CD4-positive, CD25-positive, alpha-beta regulatory T cell (primary cell): ENCODE data around the gene GREB1. TPM values are rescaled to one million over a fixed set of nuclear protein-coding genes. Genes with fewer than 3 reads are reported as not detected.

ENCODE experiments used
- ATAC-seq, 2 donors: fragments of 150-1000 bp; cut with Tn5 transposase; one replicate each; pipeline ENCODE4 v1.10.0; 2021; ENCODE audit warnings: low read depth in 2 of 2, moderate number of reproducible peaks in 2 of 2, moderate library complexity in 1 of 2
- DNase-seq, 3 donors: peaks; one replicate each; pipeline versions ENCODE4 v3.0.0 to v3.0.0-alpha.2; 2012 to 2022; ENCODE audit warnings: mixed read lengths in 1 of 3
- H3K27ac ChIP-seq: one replicate; pipeline ENCODE4 v1.7.0; 2013; ENCODE audit warnings: mild to moderate bottlenecking, low read length; ENCODE audit not compliant: insufficient read depth, poor library complexity, severe bottlenecking
- H3K27me3 ChIP-seq: one replicate; pipeline ENCODE4 v1.7.0; 2013; ENCODE audit warnings: low read length; ENCODE audit not compliant: control insufficient read depth, insufficient read depth
- H3K36me3 ChIP-seq: one replicate; pipeline ENCODE4 v1.7.0; 2013; ENCODE audit warnings: mild to moderate bottlenecking, low read length, moderate library complexity; ENCODE audit not compliant: control insufficient read depth, insufficient read depth
- H3K4me1 ChIP-seq: 2 replicates; pipeline ENCODE4 v1.7.0; 2013; ENCODE audit warnings: mild to moderate bottlenecking, low read length; ENCODE audit not compliant: insufficient read depth, control insufficient read depth, poor library complexity, severe bottlenecking
- H3K4me3 ChIP-seq: one replicate; pipeline ENCODE4 v1.7.0; 2013; ENCODE audit warnings: low read depth, mild to moderate bottlenecking, low read length, moderate library complexity
- H3K9me3 ChIP-seq, 2 experiments: 1 replicate in 1 of 2; 2 replicates in 1 of 2; pipeline ENCODE4 v1.7.0; 2013; ENCODE audit warnings: low read length in 2 of 2, mild to moderate bottlenecking in 1 of 2, moderate library complexity in 1 of 2; ENCODE audit not compliant: control insufficient read depth in 2 of 2
- H3K27ac Mint-ChIP-seq, 3 donors: one replicate each; pipeline ENCODE4 v1.8.0; 2020 to 2022; ENCODE audit warnings: mild to moderate bottlenecking in 3 of 3, mixed read lengths in 3 of 3, moderate library complexity in 2 of 3
- H3K27me3 Mint-ChIP-seq: one replicate; pipeline ENCODE4 v1.8.0; 2022; ENCODE audit warnings: mild to moderate bottlenecking, mixed read lengths
- H3K36me3 Mint-ChIP-seq: one replicate; pipeline ENCODE4 v1.8.0; 2020; ENCODE audit warnings: mixed read lengths
- H3K4me1 Mint-ChIP-seq, 4 donors: one replicate each; pipeline ENCODE4 v1.8.0; 2020 to 2022; ENCODE audit warnings: mixed read lengths in 4 of 4, mild to moderate bottlenecking in 1 of 4
- H3K4me3 Mint-ChIP-seq, 4 donors: one replicate each; pipeline ENCODE4 v1.8.0; 2020 to 2022; ENCODE audit warnings: mild to moderate bottlenecking in 4 of 4, mixed read lengths in 4 of 4, moderate library complexity in 3 of 4
- H3K9me3 Mint-ChIP-seq, 7 donors: one replicate each; pipeline ENCODE4 v1.8.0; 2020 to 2022; ENCODE audit warnings: mixed read lengths in 7 of 7, mild to moderate bottlenecking in 3 of 7, moderate library complexity in 2 of 7
- polyA plus RNA-seq, 4 donors: library from polyadenylated mRNA; unstranded; fragments of 300-500 nt; fragmentation: Illumina TruSeq; gene quantifications; one replicate each; pipeline ENCODE4 v1.2.3, GENCODE V29; 2021
- total RNA-seq: library from RNA; stranded (reverse); gene quantifications from one replicate; pipeline ENCODE4 v1.2.3, GENCODE V29; 2022

Gene GREB1
- total and polyA plus RNA-seq, 5 donors from 2014 or later: 0.11 to 0.35 (median 0.15) TPM; not detected in 2

- H3K27me3 Mint-ChIP-seq: no peaks in the 10 kb centered on the region
- H3K27ac ChIP-seq: no peak overlapping the region
- H3K4me1 ChIP-seq: no peaks in the 10 kb centered on the region
- H3K36me3 Mint-ChIP-seq: no peaks in the 10 kb centered on the region
- H3K27me3 ChIP-seq: no peaks in the 10 kb centered on the region
- no peak overlapping the region for H3K27ac Mint-ChIP-seq
- H3K4me3 Mint-ChIP-seq: no peak overlapping the region
- no peak overlapping the region for H3K4me3 ChIP-seq
- no peak for DNase-seq
- ATAC-seq: no peak
- H3K9me3 ChIP-seq: no peaks in the 10 kb centered on the region
- H3K36me3 ChIP-seq: no peaks in the 10 kb centered on the region
- H3K9me3 Mint-ChIP-seq: no peaks in the 10 kb centered on the region
- no peaks in the 10 kb centered on the region for H3K4me1 Mint-ChIP-seq
These were observed 83.1 kb downstream of the GREB1 start for GRCh38 chr2:11616851-11617415.

GRCh38 chr2:11617527-11617926 lies 83.7 kb downstream of the GREB1 start:
- H3K4me1 ChIP-seq: no peaks in the 10 kb centered on the region
- no peak overlapping the region for H3K27ac ChIP-seq
- Mint-ChIP-seq H3K4me3 (no peak overlapping the region), H3K9me3 (no peaks in the 10 kb centered on the region), H3K27ac (no peak overlapping the region), H3K27me3 (no peaks in the 10 kb centered on the region), H3K36me3 (no peaks in the 10 kb centered on the region), H3K4me1 (no peaks in the 10 kb centered on the region)
- no peaks in the 10 kb centered on the region for H3K9me3 ChIP-seq
- no peaks in the 10 kb centered on the region for H3K27me3 ChIP-seq
- H3K36me3 ChIP-seq: no peaks in the 10 kb centered on the region
- ATAC-seq: no peak
- H3K4me3 ChIP-seq: no peak overlapping the region
- no peak for DNase-seq

- H3K4me3 ChIP-seq: no peak overlapping the region
- ATAC-seq (no peak), DNase-seq (no peak)
- no peak overlapping the region for H3K27ac ChIP-seq
- no peaks in the 10 kb centered on the region for H3K36me3 ChIP-seq
- H3K4me1 ChIP-seq: no peaks in the 10 kb centered on the region
- no peaks in the 10 kb centered on the region for H3K9me3 ChIP-seq
- H3K27me3 ChIP-seq: no peaks in the 10 kb centered on the region
- no peak overlapping the region for H3K4me3 Mint-ChIP-seq
- no peaks in the 10 kb centered on the region for H3K27me3 Mint-ChIP-seq
- H3K4me1 Mint-ChIP-seq: no peaks in the 10 kb centered on the region
- H3K27ac Mint-ChIP-seq: no peak overlapping the region
- no peaks in the 10 kb centered on the region for H3K36me3 Mint-ChIP-seq
- H3K9me3 Mint-ChIP-seq: no peaks in the 10 kb centered on the region
These were observed 84.3 kb downstream of the GREB1 start for GRCh38 chr2:11617984-11618707.

GRCh38 chr2:11618708-11619062 lies 84.8 kb downstream of the GREB1 start:
- Histone ChIP-seq H3K9me3 (no peaks in the 10 kb centered on the region), H3K4me1 (no peaks in the 10 kb centered on the region), H3K4me3 (no peak overlapping the region), H3K27ac (no peak overlapping the region), H3K27me3 (no peaks in the 10 kb centered on the region), H3K36me3 (no peaks in the 10 kb centered on the region)
- H3K4me1 Mint-ChIP-seq: no peaks in the 10 kb centered on the region
- no peak overlapping the region for H3K4me3 Mint-ChIP-seq
- no peaks in the 10 kb centered on the region for H3K9me3 Mint-ChIP-seq
- no peaks in the 10 kb centered on the region for H3K27me3 Mint-ChIP-seq
- no peak for ATAC-seq
- H3K36me3 Mint-ChIP-seq: no peaks in the 10 kb centered on the region
- no peak overlapping the region for H3K27ac Mint-ChIP-seq
- no peak for DNase-seq

- Mint-ChIP-seq H3K4me3 (no peak overlapping the region), H3K9me3 (peaks cover 0 to 1% (median 0%) of the 10 kb centered on the region in 7 donors), H3K36me3 (no peaks in the 10 kb centered on the region), H3K27ac (no peak overlapping the region), H3K4me1 (no peaks in the 10 kb centered on the region), H3K27me3 (no peaks in the 10 kb centered on the region)
- ATAC-seq (no peak), DNase-seq (no peak)
- Histone ChIP-seq H3K4me1 (no peaks in the 10 kb centered on the region), H3K4me3 (no peak overlapping the region), H3K27ac (no peak overlapping the region), H3K27me3 (no peaks in the 10 kb centered on the region), H3K36me3 (no peaks in the 10 kb centered on the region), H3K9me3 (no peaks in the 10 kb centered on the region)
These were observed 87.6 kb downstream of the GREB1 start for GRCh38 chr2:11621410-11621809.

GRCh38 chr2:11622611-11623010 lies 88.8 kb downstream of the GREB1 start:
- Histone ChIP-seq H3K4me1 (no peaks in the 10 kb centered on the region), H3K4me3 (no peak overlapping the region), H3K9me3 (no peaks in the 10 kb centered on the region), H3K27ac (no peak overlapping the region), H3K36me3 (no peaks in the 10 kb centered on the region), H3K27me3 (no peaks in the 10 kb centered on the region)
- Mint-ChIP-seq H3K36me3 (peaks cover 2% of the 10 kb centered on the region), H3K4me1 (no peaks in the 10 kb centered on the region), H3K4me3 (no peak overlapping the region), H3K9me3 (peaks cover 0 to 1% (median 0%) of the 10 kb centered on the region in 7 donors), H3K27ac (no peak overlapping the region), H3K27me3 (no peaks in the 10 kb centered on the region)
- no peak for DNase-seq
- no peak for ATAC-seq

GRCh38 chr2:11624893-11625292 lies 91.0 kb downstream of the GREB1 start:
- Histone ChIP-seq H3K27me3 (no peaks in the 10 kb centered on the region), H3K4me1 (no peaks in the 10 kb centered on the region), H3K9me3 (no peaks in the 10 kb centered on the region), H3K27ac (no peak overlapping the region), H3K36me3 (no peaks in the 10 kb centered on the region), H3K4me3 (no peak overlapping the region)
- Mint-ChIP-seq H3K4me3 (no peak overlapping the region), H3K27me3 (no peaks in the 10 kb centered on the region), H3K4me1 (no peaks in the 10 kb centered on the region), H3K27ac (no peak overlapping the region), H3K36me3 (peaks cover 3% of the 10 kb centered on the region), H3K9me3 (peaks cover 0 to 1% (median 0%) of the 10 kb centered on the region in 7 donors)
- DNase-seq: no peak
- no peak for ATAC-seq

GRCh38 chr2:11625671-11626070 lies 91.8 kb downstream of the GREB1 start:
- no peak overlapping the region for H3K27ac ChIP-seq
- H3K36me3 Mint-ChIP-seq: peaks cover 3% of the 10 kb centered on the region
- H3K4me3 ChIP-seq: no peak overlapping the region
- no peaks in the 10 kb centered on the region for H3K9me3 ChIP-seq
- no peak for DNase-seq
- H3K9me3 Mint-ChIP-seq: peaks cover 0 to 1% (median 0%) of the 10 kb centered on the region in 7 donors
- ATAC-seq: no peak
- H3K27me3 Mint-ChIP-seq: no peaks in the 10 kb centered on the region
- H3K4me1 Mint-ChIP-seq: no peaks in the 10 kb centered on the region
- H3K4me3 Mint-ChIP-seq: no peak overlapping the region
- H3K27ac Mint-ChIP-seq: no peak overlapping the region
- H3K4me1 ChIP-seq: no peaks in the 10 kb centered on the region
- no peaks in the 10 kb centered on the region for H3K36me3 ChIP-seq
- H3K27me3 ChIP-seq: no peaks in the 10 kb centered on the region
